ENCODE data around the gene CXCL17.

GRCh38 chr19:42410371-42410770 is 32.4 kb downstream of the CXCL17 start:
- TF ChIP-seq EZH2 (IDR thresholded peaks at IDR 0.05; ENCODE audit: insufficient read depth, low read length) (no peak), CTCF (IDR thresholded peaks at IDR 0.05; ENCODE audit: insufficient read depth, low read depth, low read length) (no peak)
